Measurements from ENCODE around the gene LMO4. TPM values are rescaled to one million over a fixed set of nuclear protein-coding genes. Genes with fewer than 3 reads are reported as not detected.

LMO4 gene
- total and polyA plus RNA-seq, 2 donors (not counting 1 experiment from before 2014, with no cell fraction given), result 35.7 to 46.0 TPM

GRCh38 chr1:87355894-87356293, 27.2 kb downstream of the LMO4 start:
- 100% methylated on average over 2 of the region's 3 CpGs for WGBS (ENCODE audit: insufficient coverage)
- H3K27me3 Mint-ChIP-seq, result no peaks in the 10 kb centered on the region
- CTCF ChIA-PET, result interaction anchor here (0.5 to 1.3 kb wide), 2 partner anchors 597 to 1468 kb away, joined by 3 to 4 read pairs; no protein-coding TSS in a partner anchor
- no peaks in the 10 kb centered on the region for H3K4me1 ChIP-seq (ENCODE audit: control insufficient read depth in 2 of 2, insufficient read depth in 2 of 2, low read length in 2 of 2)
- H3K27me3 ChIP-seq (replicated peaks in 1 of 4; ENCODE audit: control extremely low read depth in 1 of 4, control insufficient read depth in 3 of 4, insufficient read depth in 4 of 4, low read length in 3 of 4), result no peaks in the 10 kb centered on the region
- H2AFZ ChIP-seq (ENCODE audit: insufficient read depth, low read depth, low read length, poor library complexity, severe bottlenecking), result no peak overlapping the region
- no peak overlapping the region for H3K4me2 ChIP-seq (replicated peaks; ENCODE audit: low read depth, low read length, poor library complexity, severe bottlenecking)
- DNase-seq, result no peak
- TF ChIP-seq CTCF (IDR thresholded peaks at IDR 0.05) (no peak), EZH2 (IDR thresholded peaks at IDR 0.05; ENCODE audit: borderline replicate concordance, insufficient read depth, low read depth, low read length, poor library complexity, severe bottlenecking) (no peak)
- H3K79me2 ChIP-seq (ENCODE audit: control insufficient read depth, insufficient read depth, low read length), result no peaks in the 10 kb centered on the region
- H3K9ac ChIP-seq (ENCODE audit: low read length), result no peak overlapping the region
- no peak overlapping the region for H3K4me3 ChIP-seq (ENCODE audit: control extremely low read depth in 1 of 5, extremely low read depth in 1 of 5, insufficient read depth in 1 of 5, low read depth in 2 of 5, low read length in 4 of 5)
- intact Hi-C loops (cut with micrococcal nuclease), result no loop called here
- no peaks in the 10 kb centered on the region for H3K9me3 ChIP-seq (ENCODE audit: control extremely low read depth in 1 of 3, control insufficient read depth in 2 of 3, insufficient read depth in 1 of 3, low read length in 2 of 3)
- H3K36me3 ChIP-seq (replicated peaks in 1 of 2; ENCODE audit: control extremely low read depth in 1 of 2, control insufficient read depth in 1 of 2, extremely low read depth in 1 of 2, insufficient read depth in 2 of 2, low read length in 1 of 2), result no peaks in the 10 kb centered on the region
- H3K27ac Mint-ChIP-seq, result no peak overlapping the region
- no peaks in the 10 kb centered on the region for H4K20me1 ChIP-seq (ENCODE audit: control insufficient read depth, insufficient read depth, low read length, poor library complexity, severe bottlenecking)
- no peaks in the 10 kb centered on the region for H3K9me3 Mint-ChIP-seq (ENCODE audit: insufficient read depth)
- H3K4me1 Mint-ChIP-seq, result peaks cover 1% of the 10 kb centered on the region
- no peak for ATAC-seq (ENCODE audit: low read depth)
- POLR2A ChIA-PET, result no interaction called here
- H3K4me3 Mint-ChIP-seq, result no peak overlapping the region
- no peak overlapping the region for H3K27ac ChIP-seq (ENCODE audit: low read length in 2 of 2)

GRCh38 chr1:87356591-87356990, 27.9 kb downstream of the LMO4 start:
- ATAC-seq (ENCODE audit: low read depth), result no peak
- CTCF ChIA-PET, result interaction anchor here (0.5 to 1.3 kb wide), 2 partner anchors 597 to 1467 kb away, joined by 3 to 4 read pairs; no protein-coding TSS in a partner anchor
- TF ChIP-seq EZH2 (IDR thresholded peaks at IDR 0.05; ENCODE audit: borderline replicate concordance, insufficient read depth, low read depth, low read length, poor library complexity, severe bottlenecking) (no peak), CTCF (IDR thresholded peaks at IDR 0.05) (no peak)
- no peak overlapping the region for H3K4me3 ChIP-seq (ENCODE audit: control extremely low read depth in 1 of 5, extremely low read depth in 1 of 5, insufficient read depth in 1 of 5, low read depth in 2 of 5, low read length in 4 of 5)
- H3K79me2 ChIP-seq (ENCODE audit: control insufficient read depth, insufficient read depth, low read length), result no peaks in the 10 kb centered on the region
- H4K20me1 ChIP-seq (ENCODE audit: control insufficient read depth, insufficient read depth, low read length, poor library complexity, severe bottlenecking), result no peaks in the 10 kb centered on the region
- POLR2A ChIA-PET, result no interaction called here
- no peak overlapping the region for H2AFZ ChIP-seq (ENCODE audit: insufficient read depth, low read depth, low read length, poor library complexity, severe bottlenecking)
- H3K27me3 ChIP-seq (replicated peaks in 1 of 4; ENCODE audit: control extremely low read depth in 1 of 4, control insufficient read depth in 3 of 4, insufficient read depth in 4 of 4, low read length in 3 of 4), result no peaks in the 10 kb centered on the region
- H3K9me3 Mint-ChIP-seq (ENCODE audit: insufficient read depth), result no peaks in the 10 kb centered on the region
- no peak overlapping the region for H3K27ac Mint-ChIP-seq
- WGBS (ENCODE audit: insufficient coverage), result 94% methylated on average over 5 of the region's 5 CpGs
- DNase-seq, result no peak
- no peak overlapping the region for H3K4me2 ChIP-seq (replicated peaks; ENCODE audit: low read depth, low read length, poor library complexity, severe bottlenecking)
- H3K4me3 Mint-ChIP-seq, result no peak overlapping the region
- H3K27ac ChIP-seq (ENCODE audit: low read length in 2 of 2), result no peak overlapping the region
- no peaks in the 10 kb centered on the region for H3K9me3 ChIP-seq (ENCODE audit: control extremely low read depth in 1 of 3, control insufficient read depth in 2 of 3, insufficient read depth in 1 of 3, low read length in 2 of 3)
- intact Hi-C loops (cut with micrococcal nuclease), result no loop called here
- peaks cover 1% of the 10 kb centered on the region for H3K4me1 Mint-ChIP-seq
- H3K27me3 Mint-ChIP-seq, result no peaks in the 10 kb centered on the region
- no peaks in the 10 kb centered on the region for H3K36me3 ChIP-seq (replicated peaks in 1 of 2; ENCODE audit: control extremely low read depth in 1 of 2, control insufficient read depth in 1 of 2, extremely low read depth in 1 of 2, insufficient read depth in 2 of 2, low read length in 1 of 2)
- H3K9ac ChIP-seq (ENCODE audit: low read length), result no peak overlapping the region
- H3K4me1 ChIP-seq (ENCODE audit: control insufficient read depth in 2 of 2, insufficient read depth in 2 of 2, low read length in 2 of 2), result no peaks in the 10 kb centered on the region
